Vein endothelial cell (primary cell): ENCODE data around the gene ZC3H8. TPM values are rescaled to one million over a fixed set of nuclear protein-coding genes. Genes with fewer than 3 reads are reported as not detected.

Experiments used
- total RNA-seq: library from RNA; depleted of rRNA; stranded (reverse); fragments of >200 nt; gene quantifications from 2 replicates; pipeline ENCODE4 v1.2.3, GENCODE V29; 2012

The ZC3H8 gene
- total RNA-seq, result 18.8 and 27.1 TPM in 2 replicates

DNA sequence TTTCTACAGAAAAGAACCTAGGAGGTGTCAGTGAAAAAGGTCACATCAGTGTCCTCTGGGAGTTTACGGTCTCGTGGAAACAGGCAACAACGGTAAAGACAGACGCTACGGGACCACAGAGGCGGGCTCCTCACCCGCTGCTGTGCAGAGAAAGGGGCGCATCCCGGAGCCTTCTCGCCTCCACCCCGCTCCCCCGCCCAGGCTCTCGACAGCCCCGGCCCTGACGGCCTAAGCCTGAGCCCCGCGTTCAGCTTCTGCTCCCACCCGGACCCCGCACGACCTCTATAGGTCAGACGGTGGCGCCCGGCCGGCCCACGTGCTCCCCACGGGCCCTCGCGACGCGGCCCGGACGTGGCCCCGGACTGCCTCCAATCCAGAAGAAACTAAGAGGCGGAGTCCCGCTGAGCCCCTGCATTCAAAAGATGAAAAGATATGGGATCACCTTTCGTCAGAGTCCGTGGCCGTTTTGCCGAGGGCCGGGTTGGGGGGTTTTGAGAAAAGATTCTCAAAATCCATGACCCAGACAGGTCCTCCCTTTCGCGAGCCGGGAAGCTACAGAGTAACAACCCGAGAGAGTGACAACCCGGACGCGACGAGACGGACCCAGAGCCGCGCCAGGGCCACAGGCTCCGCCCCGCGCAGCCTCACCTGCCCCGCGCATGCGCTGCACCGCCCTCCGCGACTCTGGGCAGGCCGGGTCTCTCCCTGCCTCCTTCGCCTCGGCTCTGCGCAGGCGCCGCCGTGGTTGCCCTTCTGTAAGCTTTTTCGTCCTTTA is at the start of gene ZC3H8:
Gene ZC3H8 (minus strand): TSS at position 577 of the 775 bp plus-strand sequence. CDS start 61 bp downstream, at position 516.

DNA sequence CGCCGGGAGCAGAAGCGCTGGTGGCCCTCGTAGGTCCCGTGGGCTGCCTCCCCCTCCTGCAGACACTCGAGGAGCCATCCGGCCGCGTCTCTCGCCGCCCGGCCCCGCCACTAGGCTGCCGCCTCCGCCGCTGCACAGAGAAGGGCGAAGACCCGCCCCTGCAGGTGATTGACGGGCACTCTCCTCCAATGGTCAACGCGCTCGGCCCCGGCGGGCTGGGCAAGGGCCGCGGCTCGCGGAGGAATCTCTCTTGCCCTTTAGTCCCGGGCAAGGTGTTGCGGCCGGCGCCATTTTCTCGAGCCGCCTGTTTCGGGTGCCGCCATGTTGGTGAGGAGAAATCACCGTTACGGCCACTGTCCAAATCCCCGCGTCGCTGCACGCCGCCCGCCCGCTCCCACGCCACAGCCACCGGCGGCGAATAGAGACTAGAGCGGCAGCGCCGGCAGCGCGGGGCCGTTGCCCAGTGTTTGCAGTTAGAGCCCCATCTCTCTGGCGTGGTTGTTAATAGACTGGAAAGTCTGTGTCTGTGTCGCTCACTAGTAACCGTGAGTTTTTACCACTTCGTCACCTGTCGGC is 20.6 kb upstream of the ZC3H8 start, which contains the start of gene ZC3H6:
Gene ZC3H6 (plus strand): TSS at position 287 of the 576 bp plus-strand sequence. CDS start 398 bp downstream, outside the sequence.

Other genes starting within 250 kb of the ZC3H8 start
- gene TMEM87B, start 199.8 kb downstream of the ZC3H8 start, total RNA-seq, result 39.5 and 41.8 TPM in 2 replicates
- 1.1 and 4.6 TPM in 2 replicates for gene FBLN7, start 116.7 kb downstream of the ZC3H8 start, total RNA-seq
- 3.0 and 3.3 TPM in 2 replicates for gene ZC3H6, start 20.6 kb upstream of the ZC3H8 start, total RNA-seq
- gene RGPD8, start 178.6 kb upstream of the ZC3H8 start, total RNA-seq, result 12.8 and 16.0 TPM in 2 replicates
- 63.4 and 63.5 TPM in 2 replicates for gene TTL, start 227.1 kb upstream of the ZC3H8 start, total RNA-seq